Right lobe of liver (tissue), 4 donors: Measurements from ENCODE around the gene CAV3.

Experiments used
- POLR2A ChIP-seq: fragments of 450-650 bp; IDR thresholded peaks from one replicate; pipeline ENCODE4 v1.6.1; 2017; ENCODE audit warnings: antibody characterized with exemption, mild to moderate bottlenecking
- TF ChIP-seq, protein P1 (sequence below), 4 donors: fragments of 200-600 bp in 3 of 4; fragments of 450-650 bp in 1 of 4; IDR thresholded peaks; one replicate each; pipeline versions ENCODE4 v1.5.1 to v1.8.0; 2016 to 2022; ENCODE audit warnings: antibody characterized with exemption in 4 of 4, mild to moderate bottlenecking in 2 of 4
- donor health status: DM: no; HTN: no; CAD: no.
- donor health status: DM: no; HTN: no; CAD: no.
- donor health status: DM: no; HTN: yes; CAD: no.

DNA sequence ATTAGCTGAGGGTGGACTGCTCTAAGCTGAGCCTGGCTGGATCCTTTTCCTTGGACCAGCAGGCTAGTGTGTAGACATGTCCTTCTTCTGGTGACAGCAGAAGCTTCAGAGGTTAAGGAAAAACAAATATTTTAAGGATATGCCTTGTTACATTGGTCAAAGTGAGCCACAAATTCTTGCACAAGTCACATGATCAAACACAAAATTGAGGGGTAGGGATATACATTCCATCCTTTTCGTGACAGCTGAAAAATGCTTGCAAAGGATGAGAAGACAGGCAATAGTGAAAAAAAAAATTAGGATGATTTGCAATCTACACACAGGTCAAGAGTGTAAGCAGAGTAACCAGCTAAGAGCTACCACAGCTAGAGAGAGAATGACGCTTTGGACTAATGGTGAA is 56.9 kb downstream of the CAV3 start:
- TF ChIP-seq, protein P1, sequence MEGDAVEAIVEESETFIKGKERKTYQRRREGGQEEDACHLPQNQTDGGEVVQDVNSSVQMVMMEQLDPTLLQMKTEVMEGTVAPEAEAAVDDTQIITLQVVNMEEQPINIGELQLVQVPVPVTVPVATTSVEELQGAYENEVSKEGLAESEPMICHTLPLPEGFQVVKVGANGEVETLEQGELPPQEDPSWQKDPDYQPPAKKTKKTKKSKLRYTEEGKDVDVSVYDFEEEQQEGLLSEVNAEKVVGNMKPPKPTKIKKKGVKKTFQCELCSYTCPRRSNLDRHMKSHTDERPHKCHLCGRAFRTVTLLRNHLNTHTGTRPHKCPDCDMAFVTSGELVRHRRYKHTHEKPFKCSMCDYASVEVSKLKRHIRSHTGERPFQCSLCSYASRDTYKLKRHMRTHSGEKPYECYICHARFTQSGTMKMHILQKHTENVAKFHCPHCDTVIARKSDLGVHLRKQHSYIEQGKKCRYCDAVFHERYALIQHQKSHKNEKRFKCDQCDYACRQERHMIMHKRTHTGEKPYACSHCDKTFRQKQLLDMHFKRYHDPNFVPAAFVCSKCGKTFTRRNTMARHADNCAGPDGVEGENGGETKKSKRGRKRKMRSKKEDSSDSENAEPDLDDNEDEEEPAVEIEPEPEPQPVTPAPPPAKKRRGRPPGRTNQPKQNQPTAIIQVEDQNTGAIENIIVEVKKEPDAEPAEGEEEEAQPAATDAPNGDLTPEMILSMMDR (IDR thresholded peaks at IDR 0.05), result no peak
- TF ChIP-seq POLR2A, result no peak
